HG03575 (cell line): Measurements from ENCODE around the gene NELFA.

Experiments
- ATAC-seq: cut with Tn5 transposase; IDR thresholded peaks from one replicate; pipeline ENCODE4 v1.9.1; 2021; ENCODE audit not compliant: unreplicated experiment, insufficient number of reproducible peaks, low FRiP score; ENCODE audit errors: extremely low read depth

The NELFA gene

DNA sequence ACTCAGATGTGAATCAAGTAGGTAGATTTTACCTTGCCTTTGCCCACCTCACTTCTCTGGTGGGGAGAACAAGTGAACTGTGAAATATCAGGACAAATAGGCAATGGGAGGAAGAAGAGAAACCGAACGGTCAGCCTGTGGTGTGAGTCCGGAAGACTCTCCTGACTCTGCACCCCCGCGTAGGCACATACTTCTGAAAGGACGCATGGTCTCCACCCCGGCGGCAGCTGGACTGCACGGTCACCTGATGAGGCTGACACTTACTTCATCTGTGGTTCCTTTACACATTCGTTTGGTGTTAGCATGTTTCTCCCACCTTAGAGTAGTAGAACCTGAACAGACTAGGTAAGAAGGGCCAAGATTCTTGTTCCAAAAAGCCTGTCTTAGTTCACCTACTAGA lies 58.4 kb downstream of the NELFA start:
- ATAC-seq = no peak

GRCh38 chr4:1948892-1949436 lies 59.8 kb downstream of the NELFA start:
- ATAC-seq = no peak

DNA sequence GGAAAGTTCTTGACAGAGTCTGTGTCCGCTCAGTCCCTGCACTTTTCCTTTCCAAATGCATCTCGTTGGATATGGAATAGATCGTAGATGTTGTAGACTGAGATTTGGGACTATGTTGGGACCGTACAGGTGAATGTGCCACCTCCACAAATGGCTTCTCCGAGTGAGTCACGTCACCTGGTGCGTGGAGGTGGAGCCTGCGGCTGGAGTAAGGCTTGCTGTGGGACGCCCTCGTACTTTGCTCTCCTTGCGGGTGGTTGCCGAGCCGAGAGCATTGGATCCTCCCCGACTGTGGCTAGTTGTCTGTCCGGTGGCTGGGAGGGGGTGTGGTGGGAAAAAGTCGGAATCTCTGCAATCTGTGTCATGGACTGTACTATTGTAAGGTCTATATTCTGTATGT lies 60.5 kb downstream of the NELFA start:
- ATAC-seq = no peak

GRCh38 chr4:1945912-1946311 lies 62.9 kb downstream of the NELFA start:
- no peak for ATAC-seq

GRCh38 chr4:1945124-1945895 lies 63.5 kb downstream of the NELFA start:
- ATAC-seq = no peak

GRCh38 chr4:1943928-1944327 lies 64.8 kb downstream of the NELFA start:
- ATAC-seq = no peak

GRCh38 chr4:1940566-1940965 lies 68.2 kb downstream of the NELFA start:
- no peak for ATAC-seq

- no peak for ATAC-seq
Observed at GRCh38 chr4:1939664-1940509, 68.9 kb downstream of the NELFA start.

GRCh38 chr4:1938027-1938426 lies 70.7 kb downstream of the NELFA start:
- no peak for ATAC-seq

- ATAC-seq = no peak
Observed at GRCh38 chr4:1937550-1937949, 71.2 kb downstream of the NELFA start.

DNA sequence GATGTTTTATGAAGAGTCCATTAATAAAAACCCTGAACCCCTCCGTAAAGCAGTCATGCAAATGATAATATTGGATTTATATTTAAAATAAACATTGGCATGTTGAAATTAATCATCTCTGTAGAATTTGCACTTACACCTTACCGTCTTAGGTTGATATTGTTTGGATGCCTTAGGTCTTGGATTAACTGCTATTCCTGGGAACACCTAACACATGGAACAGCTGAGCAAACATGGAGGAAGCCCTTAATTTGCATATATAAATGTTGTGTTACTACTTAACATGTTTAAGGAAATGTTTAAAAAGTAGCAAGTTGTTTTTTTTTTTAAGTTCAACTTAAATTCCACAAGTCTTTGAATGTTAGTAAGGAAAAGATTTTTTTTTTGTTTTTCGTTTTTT lies 75.1 kb downstream of the NELFA start:
- ATAC-seq = no peak

GRCh38 chr4:1932736-1933135 lies 76.0 kb downstream of the NELFA start:
- no peak for ATAC-seq
